ENCODE measurements around the gene ASAH2B.
"Not testable (repeated sequence)": the region's sequence is repeated elsewhere in the genome, so short reads cannot be mapped to it uniquely, and the experiment has no call there.

ASAH2B gene

DNA sequence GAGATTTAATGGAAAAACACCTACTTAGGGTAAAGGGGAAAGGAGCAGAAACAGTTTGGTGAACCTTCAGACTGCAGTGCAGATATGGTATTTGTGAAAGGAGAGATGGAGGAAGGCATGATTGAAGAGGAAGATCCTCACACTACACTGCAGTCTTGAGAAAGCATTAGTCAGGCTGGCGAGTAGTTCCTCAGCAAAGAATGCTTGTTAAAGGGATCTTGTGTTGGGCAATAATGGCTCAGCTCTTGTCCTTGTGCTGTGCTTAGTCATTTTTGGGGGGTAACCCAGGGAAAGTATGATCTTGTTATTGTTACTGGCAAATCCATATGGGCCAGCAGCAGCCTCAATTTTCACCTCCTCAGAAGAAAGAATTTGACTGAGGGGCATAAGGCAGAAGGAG is 40.3 kb downstream of the ASAH2B start:
- DNase-seq, H3K4me3 Mint-ChIP-seq, H3K4me1 Mint-ChIP-seq, CTCF ChIA-PET, H3K27ac Mint-ChIP-seq, H3K36me3 Mint-ChIP-seq, H3K27me3 Mint-ChIP-seq, H3K9me3 Mint-ChIP-seq: not testable (repeated sequence)

DNA sequence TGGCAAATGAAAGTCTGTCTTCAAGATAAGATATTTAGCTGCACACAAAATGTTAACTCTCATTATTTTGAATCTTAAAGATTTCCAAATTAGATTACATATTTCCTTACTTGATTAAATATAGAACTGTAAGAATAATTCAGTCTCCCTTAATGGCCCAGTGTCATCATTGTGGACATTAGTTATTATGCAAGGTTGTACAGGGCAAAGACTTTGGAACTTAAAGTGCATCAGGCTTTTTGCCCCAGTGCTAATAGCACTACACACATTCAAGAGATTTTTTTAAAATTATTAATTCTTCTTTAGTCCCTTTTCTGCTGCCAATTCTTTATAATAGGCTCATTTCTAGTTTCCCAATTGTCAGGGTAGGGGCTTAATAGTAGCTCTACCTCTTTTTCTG is 42.3 kb downstream of the ASAH2B start:
- CTCF ChIA-PET, H3K4me1 Mint-ChIP-seq, DNase-seq, H3K27ac Mint-ChIP-seq, H3K9me3 Mint-ChIP-seq, H3K27me3 Mint-ChIP-seq, H3K36me3 Mint-ChIP-seq, H3K4me3 Mint-ChIP-seq: not testable (repeated sequence)

DNA sequence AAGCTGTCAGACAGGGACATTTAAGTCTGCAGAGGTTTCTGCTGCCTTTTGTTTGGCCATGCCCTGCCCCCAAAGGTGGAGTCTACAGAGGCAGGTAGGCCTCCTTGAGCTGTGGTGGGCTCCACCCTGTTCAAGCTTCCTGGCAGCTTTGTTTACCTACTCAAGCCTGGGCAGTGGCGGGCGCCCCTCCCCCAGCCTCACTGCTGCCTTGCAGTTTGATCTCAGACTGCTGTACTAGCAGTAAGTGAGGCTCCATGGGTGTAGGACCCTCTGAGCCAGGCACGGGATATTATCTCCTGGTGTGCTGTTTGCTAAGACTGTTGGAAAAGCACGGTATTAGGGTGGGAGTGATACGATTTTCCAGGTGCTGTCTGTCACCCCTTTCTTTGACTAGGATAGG is 48.2 kb downstream of the ASAH2B start:
- H3K9me3 Mint-ChIP-seq, CTCF ChIA-PET, H3K4me3 Mint-ChIP-seq, H3K27me3 Mint-ChIP-seq, H3K36me3 Mint-ChIP-seq, H3K27ac Mint-ChIP-seq: not testable (repeated sequence)
- H3K4me1 Mint-ChIP-seq: peaks cover 12% of the 10 kb centered on the region
- peak; percentile 22 for DNase-seq

DNA sequence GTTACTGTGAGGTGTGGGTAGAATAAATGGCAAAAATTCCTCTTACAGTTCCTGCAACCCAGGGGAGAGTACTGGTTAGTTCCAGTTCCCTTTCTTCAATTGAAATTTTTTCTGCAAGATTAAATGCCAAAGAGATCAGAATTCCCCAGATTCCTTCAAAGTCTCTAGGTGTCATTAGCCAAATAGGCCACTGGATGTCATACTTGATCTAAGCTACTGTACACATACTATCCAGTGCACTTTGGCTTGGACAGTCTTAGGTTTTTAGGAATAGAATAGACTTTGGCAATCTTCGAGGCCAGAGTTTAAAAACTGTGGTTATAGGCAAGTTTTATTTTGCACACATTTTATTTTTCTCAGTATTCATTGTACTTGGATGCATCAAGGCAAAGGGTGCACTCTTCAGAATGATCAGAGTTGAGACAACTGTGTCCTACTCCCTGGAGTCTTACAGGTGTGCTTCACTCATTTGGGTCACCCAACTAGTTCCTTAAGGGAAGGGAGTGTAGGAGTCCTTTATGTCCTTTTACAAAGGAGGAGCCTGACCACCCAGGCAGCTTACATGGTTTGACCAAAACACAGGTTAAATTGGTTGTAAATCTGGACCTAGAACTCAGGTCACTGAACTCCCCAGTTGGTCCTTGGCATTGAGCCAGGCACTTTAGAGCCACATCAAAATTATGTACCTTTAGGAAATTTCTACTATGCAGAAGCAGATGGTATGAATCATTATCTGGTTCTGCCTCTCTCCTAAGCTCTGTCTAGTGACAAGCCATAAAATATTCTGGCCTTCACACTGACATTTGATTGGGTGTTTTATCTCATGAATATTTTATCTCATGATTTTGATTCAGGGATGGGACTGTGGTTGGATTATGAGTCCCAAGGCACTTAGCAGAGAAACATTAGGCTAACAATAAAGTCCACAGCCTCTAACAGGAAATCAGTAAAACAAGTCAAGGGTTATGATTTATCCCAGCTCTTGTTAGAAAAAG is 49.5 kb downstream of the ASAH2B start:
- H3K9me3 Mint-ChIP-seq: peaks cover 4% of the 10 kb centered on the region
- H3K27ac Mint-ChIP-seq: no peak overlapping the region
- no peaks in the 10 kb centered on the region for H3K36me3 Mint-ChIP-seq
- DNase-seq: no peak
- H3K4me1 Mint-ChIP-seq: peaks cover 12% of the 10 kb centered on the region
- no peaks in the 10 kb centered on the region for H3K27me3 Mint-ChIP-seq
- no peak overlapping the region for H3K4me3 Mint-ChIP-seq
- CTCF ChIA-PET: no interaction called here

DNA sequence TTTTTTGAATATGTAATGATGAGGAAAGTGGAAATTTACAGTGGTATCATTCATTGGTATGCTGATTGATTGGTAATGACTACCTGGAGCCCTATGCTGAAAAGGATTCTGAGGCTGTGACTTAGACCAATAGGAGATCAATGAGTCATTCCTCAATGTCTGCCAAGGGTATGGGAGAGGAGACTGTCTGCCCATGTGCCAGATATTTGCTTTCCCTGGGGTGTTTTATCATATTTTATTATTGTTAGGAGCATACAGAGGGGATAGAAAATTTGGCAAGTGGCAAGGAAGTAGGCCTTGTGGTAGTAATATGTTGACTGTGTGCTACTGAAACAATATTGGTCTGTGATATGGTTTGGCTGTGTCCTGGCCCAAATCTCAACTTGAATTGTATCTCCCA is 54.8 kb downstream of the ASAH2B start:
- Mint-ChIP-seq H3K9me3 (no peaks in the 10 kb centered on the region), H3K36me3 (no peaks in the 10 kb centered on the region), H3K27ac (no peak overlapping the region), H3K27me3 (peaks cover 8% of the 10 kb centered on the region), H3K4me3 (no peak overlapping the region), H3K4me1 (no peaks in the 10 kb centered on the region)
- no peak for DNase-seq
- CTCF ChIA-PET: no interaction called here

DNA sequence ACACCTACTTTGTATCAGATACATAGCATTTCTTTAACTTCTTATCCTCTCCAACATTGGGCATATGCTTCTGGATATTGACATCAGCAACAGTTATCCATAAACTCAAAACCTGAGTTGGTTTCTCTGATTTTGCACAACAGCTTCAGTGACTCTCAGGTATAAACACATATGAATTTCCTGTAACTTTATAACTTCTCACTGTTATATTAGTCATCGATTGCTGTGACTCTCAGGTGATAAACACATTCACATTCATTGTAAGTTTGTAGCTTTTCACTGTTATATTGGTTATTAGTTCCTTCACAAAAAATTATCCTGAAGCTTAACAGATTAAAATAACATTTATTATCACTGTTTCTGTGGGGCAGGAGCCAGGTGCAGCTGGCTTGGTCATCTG is 57.0 kb downstream of the ASAH2B start:
- Mint-ChIP-seq H3K4me1 (no peaks in the 10 kb centered on the region), H3K4me3 (no peak overlapping the region), H3K9me3 (no peaks in the 10 kb centered on the region), H3K27me3 (peaks cover 8% of the 10 kb centered on the region), H3K27ac (no peak overlapping the region), H3K36me3 (no peaks in the 10 kb centered on the region)
- DNase-seq: no peak
- CTCF ChIA-PET: interaction anchor here (0.6 kb wide), 1 partner anchor 202 kb away, joined by 5 read pairs; no protein-coding TSS in a partner anchor

DNA sequence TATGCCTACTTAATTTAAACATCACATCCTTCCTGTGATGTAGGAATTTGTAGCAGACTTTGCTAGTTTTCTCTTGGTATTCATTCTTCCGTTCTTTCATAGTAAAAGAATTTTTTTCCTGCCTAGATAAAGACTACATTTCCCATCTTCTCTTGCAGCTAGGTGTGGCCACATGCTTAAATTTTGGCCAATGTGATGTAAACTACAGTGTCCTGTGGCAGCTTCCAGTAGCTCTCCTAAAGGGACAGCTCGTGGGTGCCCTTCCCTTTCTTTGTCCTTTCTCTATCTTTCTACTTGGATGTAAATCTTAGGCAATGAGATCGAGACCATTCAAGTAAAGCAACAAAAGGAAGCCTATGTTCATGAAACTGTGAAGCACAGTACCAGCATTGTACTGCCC is 58.6 kb downstream of the ASAH2B start:
- peaks cover 8% of the 10 kb centered on the region for H3K27me3 Mint-ChIP-seq
- H3K4me1 Mint-ChIP-seq: no peaks in the 10 kb centered on the region
- H3K36me3 Mint-ChIP-seq: no peaks in the 10 kb centered on the region
- H3K27ac Mint-ChIP-seq: no peak overlapping the region
- no peak overlapping the region for H3K4me3 Mint-ChIP-seq
- no peak for DNase-seq
- CTCF ChIA-PET: interaction anchor here (0.6 kb wide), 1 partner anchor 1458 kb away, joined by 3 read pairs; no protein-coding TSS in a partner anchor
- no peaks in the 10 kb centered on the region for H3K9me3 Mint-ChIP-seq

DNA sequence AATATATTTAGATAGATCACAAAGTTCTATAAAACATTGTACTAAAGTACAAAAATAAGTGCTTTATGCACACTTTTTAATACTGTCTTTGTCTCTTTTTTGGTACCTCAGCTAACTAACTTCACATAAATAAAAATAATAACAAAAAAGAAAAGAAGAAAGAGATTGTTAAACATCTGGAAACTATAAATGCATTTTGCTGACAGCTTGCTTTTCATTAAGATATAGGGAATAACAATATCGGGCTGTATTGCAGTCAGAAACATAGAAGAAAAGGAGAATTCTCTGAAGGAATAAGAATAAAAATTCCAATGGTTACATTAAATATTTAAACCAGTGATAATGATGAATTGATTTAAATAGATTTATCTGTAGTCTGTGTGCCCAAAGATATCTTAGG is 59.9 kb downstream of the ASAH2B start:
- H3K4me1 Mint-ChIP-seq: no peaks in the 10 kb centered on the region
- CTCF ChIA-PET: no interaction called here
- peaks cover 8% of the 10 kb centered on the region for H3K27me3 Mint-ChIP-seq

DNA sequence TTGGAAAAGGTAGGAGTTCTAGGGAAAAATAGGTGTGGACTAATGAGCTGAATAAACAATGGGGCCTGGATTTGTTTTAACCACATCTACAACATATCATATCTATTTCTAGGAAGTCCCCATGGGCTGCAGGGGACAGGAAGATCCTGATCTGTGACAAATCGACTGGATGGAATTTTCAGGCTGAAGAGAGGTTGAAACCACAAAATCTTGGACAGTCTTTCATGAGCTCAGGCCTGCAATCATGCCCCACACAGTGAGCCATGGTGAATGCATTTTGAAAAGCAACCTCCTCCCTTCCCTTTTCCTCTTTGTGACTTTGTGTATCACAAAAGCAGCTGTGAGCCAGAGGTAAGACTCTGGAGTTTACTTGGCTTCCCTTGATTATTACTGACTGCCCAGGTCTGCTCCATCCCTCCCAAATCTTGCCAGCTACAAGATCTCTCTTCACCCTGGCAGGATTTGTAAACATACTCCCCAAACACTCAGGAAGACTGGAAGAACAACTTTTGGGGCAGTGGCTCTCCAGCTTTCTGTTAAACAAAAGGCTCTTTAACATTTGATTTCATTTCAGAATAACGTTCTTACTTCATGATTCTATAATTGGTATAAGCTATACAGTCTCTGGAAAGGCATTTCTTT is 66.4 kb downstream of the ASAH2B start:
- Mint-ChIP-seq H3K4me3 (no peak overlapping the region), H3K9me3 (no peaks in the 10 kb centered on the region), H3K36me3 (no peaks in the 10 kb centered on the region), H3K27ac (no peak overlapping the region), H3K27me3 (no peaks in the 10 kb centered on the region), H3K4me1 (no peaks in the 10 kb centered on the region)
- no peak for DNase-seq
- CTCF ChIA-PET: interaction anchor here (1.0 kb wide), 1 partner anchor 13 kb away, joined by 3 read pairs; no protein-coding TSS in a partner anchor

More for the DNA sequence above, 59.9 kb downstream of the ASAH2B start:
- no peaks in the 10 kb centered on the region for H3K9me3 Mint-ChIP-seq
- H3K27ac Mint-ChIP-seq: no peak overlapping the region
- H3K36me3 Mint-ChIP-seq: no peaks in the 10 kb centered on the region
- no peak overlapping the region for H3K4me3 Mint-ChIP-seq
- DNase-seq: no peak

DNA sequence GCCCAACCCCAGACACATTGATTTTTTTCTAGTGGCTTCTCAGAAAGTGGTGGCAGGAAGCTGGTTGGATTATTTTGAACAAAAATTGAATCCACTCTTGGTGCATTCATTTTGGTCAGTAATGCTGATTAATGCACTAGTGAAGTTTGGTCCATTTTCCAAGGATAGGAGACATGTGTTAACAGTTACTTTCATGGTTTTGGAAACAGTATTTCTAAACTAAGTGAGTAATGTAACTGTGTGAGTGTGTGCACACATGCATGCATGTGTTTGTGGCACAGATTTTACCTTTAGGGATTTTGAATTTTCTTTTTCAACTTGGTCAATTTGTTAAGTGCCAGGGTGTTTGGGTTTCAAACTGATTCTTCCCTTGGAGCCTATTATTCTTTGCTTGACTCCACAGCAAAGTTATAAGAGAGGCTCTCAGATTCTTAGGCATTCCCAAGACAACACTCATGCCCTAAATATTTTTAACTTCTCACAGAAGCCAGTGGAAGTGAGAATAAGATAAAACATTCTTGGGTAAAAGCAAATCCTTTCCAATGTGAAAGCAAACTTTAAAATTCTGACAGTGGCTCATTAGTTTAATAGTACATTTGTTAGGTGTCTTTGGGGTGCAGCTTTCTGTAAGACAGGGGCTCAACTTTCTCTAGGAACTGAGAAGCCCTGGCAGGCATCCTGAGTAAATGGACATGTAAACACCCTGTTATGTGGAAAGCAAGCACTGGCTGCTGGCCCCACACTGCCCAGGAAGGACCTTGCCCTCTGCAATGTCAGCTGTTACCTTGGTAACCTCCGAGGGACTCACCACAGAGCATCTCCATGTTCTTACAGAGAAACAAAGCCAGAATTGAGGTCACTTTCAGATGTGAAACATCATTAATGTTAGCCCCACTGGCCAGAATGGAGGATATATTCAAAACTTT is 68.4 kb downstream of the ASAH2B start:
- Mint-ChIP-seq H3K4me1 (no peaks in the 10 kb centered on the region), H3K4me3 (no peak overlapping the region), H3K9me3 (no peaks in the 10 kb centered on the region), H3K27ac (no peak overlapping the region), H3K27me3 (no peaks in the 10 kb centered on the region), H3K36me3 (no peaks in the 10 kb centered on the region)
- no peak for DNase-seq
- CTCF ChIA-PET: no interaction called here
